GM06990 (cell line): Measurements from ENCODE around the gene RIMBP3B.
"Not testable (repeated sequence)": the region's sequence is repeated elsewhere in the genome, so short reads cannot be mapped to it uniquely, and the experiment has no call there.

Source experiments
- DNase-seq: peaks from one replicate; pipeline ENCODE4 v3.0.0-alpha.2; 2011; ENCODE audit not compliant: insufficient read length; ENCODE audit errors: extremely low read depth
- H3K27me3 ChIP-seq: replicated peaks from 2 replicates; pipeline ENCODE4 v1.6.0; 2011; ENCODE audit warnings: low read length; ENCODE audit not compliant: control insufficient read depth, insufficient read depth
- H3K36me3 ChIP-seq: 2 replicates; pipeline ENCODE4 v1.5.1; 2011; ENCODE audit warnings: low read length; ENCODE audit not compliant: control insufficient read depth, insufficient read depth
- H3K4me3 ChIP-seq: replicated peaks from 2 replicates; pipeline ENCODE4 v1.5.1; 2011; ENCODE audit warnings: low read depth, mild to moderate bottlenecking, control low read depth, low read length

The RIMBP3B gene

DNA sequence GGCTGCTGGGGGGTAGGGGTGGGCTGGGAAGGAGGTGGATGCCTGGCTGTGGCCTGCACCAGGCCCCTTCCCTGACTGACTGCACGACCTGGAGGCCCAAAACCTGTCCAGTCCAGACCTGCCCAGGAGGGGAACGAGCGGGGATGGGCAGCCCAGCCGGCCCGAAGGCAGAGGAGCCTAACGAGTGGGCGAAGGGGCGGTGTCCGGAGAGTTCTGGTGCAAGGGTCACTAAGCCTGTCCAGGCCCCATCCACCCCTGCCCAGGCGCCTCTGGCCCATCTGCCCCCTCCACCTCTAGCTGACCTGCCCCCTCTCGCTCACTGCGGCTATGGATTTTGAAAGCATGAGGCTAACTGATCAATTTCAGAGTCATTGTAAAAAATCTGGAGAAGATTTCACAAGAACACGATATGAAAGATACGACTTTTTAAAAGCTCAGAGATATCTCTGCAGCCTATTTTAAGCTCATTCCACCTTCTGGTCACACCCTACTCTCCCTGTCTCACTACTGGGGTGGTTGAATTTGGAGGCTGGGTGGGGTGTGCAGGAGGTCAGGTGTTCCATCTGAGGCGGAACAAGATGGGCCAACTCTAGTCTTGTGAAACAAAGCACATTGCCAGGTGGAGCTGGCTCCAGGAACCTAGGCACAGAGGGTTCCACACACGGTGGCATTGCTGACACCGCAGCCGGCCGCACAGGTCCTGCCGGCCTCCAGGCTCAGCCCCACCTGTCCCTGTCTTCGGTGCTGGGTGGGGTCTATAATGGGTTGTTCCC lies 17.8 kb downstream of the RIMBP3B start:
- not testable (repeated sequence) for H3K4me3 ChIP-seq, H3K36me3 ChIP-seq, H3K27me3 ChIP-seq, DNase-seq

DNA sequence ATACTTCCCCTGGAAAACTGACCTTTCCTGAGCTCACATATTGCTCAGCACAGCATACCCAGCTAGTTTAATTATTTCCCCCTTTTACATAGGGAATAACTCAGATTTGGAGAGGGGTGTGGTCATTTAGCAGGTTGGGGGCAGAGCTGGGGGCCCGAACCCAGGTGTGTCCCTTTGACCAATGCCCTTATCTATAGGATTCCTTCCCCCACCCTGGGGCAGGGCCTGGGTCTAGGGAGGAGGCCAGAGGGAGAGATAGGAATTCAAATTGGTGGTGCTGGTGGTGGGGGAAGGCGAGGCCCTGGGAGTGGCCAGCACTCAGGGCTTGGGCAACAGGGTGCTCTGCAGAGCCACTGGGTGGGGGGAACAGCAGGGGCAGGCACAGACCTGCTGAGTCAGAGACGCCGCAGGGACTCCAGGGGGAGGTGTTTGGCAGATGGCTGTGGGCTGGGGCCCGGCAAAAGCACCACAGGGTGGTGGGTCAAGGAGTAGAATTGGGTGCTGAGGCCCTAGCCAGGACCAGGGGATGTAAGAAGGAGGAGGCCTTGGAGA lies 19.3 kb downstream of the RIMBP3B start:
- not testable (repeated sequence) for H3K27me3 ChIP-seq, H3K36me3 ChIP-seq, DNase-seq, H3K4me3 ChIP-seq

DNA sequence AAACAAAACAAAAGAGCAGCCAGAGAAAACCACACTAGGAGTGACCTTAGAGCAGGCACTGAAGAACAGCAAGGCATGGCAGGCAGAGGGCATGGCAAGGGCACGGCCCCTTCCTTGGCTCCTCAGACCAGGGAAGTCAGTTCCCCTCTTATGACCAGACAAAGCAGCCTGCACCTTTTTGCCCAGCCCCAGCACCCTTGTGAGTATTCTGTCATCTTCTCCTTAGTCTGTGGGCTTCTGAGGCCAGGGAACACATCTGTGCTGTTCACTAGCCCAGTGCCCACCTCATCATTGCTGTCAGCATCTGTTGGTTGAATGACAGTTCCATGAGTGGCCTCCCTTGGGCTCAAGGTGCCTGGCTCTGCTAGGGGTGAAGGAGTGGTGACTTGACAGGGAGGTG lies 23.6 kb downstream of the RIMBP3B start:
- not testable (repeated sequence) for H3K4me3 ChIP-seq, H3K36me3 ChIP-seq, DNase-seq, H3K27me3 ChIP-seq

DNA sequence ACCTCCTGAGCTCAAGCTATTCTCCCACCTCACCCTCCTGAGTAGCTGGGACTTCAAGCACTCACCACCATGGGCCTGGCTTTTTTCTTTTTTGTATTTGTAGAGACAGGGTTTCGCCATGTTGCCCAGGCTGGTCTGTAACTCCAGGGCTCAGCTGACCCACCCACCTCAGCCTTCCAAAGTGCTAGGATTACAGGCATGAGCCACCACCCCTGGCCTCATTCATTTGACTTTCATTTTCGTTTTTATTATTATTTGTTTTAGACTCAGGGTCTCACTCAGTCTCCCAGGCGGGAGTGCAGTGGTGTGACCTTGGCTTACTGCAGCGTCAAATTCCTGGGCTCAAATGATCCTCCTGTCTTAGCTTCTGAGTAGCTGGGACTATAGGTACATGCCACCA lies 24.2 kb downstream of the RIMBP3B start:
- H3K4me3 ChIP-seq, H3K27me3 ChIP-seq, H3K36me3 ChIP-seq, DNase-seq: not testable (repeated sequence)

DNA sequence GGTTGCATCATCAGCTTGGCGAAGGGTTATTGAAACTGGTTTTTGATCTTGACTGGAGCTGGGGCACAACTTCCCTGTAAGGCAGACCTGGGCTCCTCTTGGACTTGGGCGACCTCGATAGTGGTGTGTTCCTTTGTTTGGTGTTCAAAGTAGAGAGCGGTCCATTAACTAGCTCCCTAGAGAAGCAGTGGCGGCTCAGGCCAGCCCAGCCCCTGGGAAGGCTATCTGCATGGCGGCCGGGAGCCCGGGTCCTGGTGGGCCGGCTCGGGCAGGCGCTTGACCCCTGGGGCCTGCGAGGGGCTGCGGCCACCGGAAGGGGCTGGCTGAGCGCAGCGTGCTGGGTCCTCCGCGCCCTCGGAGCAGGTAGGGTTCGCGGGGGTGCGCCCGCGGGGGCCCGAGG lies 32.8 kb downstream of the RIMBP3B start:
- not testable (repeated sequence) for H3K4me3 ChIP-seq, H3K27me3 ChIP-seq, H3K36me3 ChIP-seq, DNase-seq

DNA sequence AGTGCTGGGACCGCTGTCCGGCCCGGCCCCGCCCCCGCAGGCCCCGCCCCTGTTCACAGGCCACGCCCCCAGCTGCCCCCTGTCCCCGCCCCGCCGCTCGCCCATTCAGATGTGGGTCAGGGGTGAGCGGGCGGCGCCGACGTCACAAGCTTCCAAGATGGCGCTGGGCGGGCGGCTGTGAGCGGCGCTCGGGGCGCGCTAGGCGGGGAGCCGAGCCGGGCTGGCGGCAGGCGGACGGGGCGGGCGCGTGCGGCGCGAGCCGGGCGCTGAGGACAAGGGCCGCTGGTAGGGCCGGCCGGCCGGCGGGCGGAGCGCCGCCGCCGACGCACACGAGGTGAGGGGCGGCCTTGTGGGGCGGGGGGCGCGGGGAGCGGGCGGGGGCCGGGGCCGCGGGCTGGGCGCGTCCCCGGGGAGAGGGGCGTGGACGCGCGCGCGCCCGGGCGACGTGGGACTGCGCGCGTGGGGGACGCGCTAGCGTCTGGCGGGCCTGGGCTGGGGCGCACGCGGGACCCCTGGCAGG lies 33.7 kb downstream of the RIMBP3B start, which contains the start of gene HIC2:
HIC2 (plus strand) TSS at position 145 of the 520 bp plus-strand sequence. CDS start 25,461 bp downstream, outside the sequence.
- not testable (repeated sequence) for H3K36me3 ChIP-seq, DNase-seq, H3K27me3 ChIP-seq
- peak within 1 kb of the TSS; percentile 50 for H3K4me3 ChIP-seq

DNA sequence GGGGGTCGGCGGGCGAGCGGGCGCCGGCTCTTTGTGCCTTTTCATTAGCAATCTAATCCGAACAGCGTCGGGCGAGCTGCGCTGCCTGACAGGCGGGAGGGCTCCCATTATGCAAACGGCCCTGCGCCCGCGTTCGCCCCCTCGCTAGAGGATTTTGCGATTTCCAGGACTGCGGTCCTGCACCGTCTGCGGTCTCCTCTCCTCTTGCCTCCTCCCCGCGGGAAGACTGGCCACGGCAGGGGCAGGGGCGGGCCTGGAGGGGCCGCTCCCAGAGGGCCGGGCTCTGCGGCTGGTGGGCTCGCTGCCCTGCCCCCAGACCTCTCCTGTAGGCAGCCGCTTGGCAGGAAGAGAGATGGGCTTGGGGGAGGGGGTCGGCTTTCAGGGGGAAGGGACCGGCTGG lies 34.3 kb downstream of the RIMBP3B start:
- DNase-seq, H3K36me3 ChIP-seq, H3K27me3 ChIP-seq: not testable (repeated sequence)
- H3K4me3 ChIP-seq, result peak overlapping the region; percentile 50

DNA sequence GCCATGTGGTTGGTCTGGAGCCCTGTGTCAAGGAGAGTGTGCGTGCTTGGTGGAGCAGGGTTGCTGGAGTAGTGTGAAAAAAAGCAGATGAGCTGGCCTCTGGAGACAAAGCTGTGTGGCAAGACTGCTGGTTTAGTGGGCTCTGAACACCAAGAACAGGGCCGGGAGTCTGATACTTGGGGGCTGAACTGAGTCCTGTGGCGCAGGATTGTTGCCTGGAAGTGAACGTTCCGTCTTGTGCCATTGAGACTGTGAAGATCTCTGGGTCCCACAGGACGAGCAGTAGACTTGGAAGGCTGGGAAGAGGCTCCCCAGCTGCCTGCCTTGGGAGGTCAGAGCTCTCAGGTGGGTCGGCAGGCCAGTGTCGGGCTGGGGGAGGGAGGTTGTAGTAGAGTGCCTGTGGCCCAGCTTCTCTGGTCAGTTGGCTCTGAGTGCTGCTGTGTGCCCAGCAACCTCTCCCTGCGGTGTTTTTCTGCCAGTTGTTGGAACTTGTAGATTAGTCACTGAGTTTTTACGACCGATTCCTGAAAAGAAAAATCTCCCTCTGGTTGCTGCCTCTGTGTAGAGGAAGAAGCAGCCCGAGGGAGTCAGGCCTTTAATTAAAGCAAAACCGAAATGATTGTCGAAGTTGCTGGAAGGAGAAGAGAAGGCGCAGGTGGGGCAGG lies 35.6 kb downstream of the RIMBP3B start:
- DNase-seq, H3K36me3 ChIP-seq, H3K4me3 ChIP-seq, H3K27me3 ChIP-seq: not testable (repeated sequence)

DNA sequence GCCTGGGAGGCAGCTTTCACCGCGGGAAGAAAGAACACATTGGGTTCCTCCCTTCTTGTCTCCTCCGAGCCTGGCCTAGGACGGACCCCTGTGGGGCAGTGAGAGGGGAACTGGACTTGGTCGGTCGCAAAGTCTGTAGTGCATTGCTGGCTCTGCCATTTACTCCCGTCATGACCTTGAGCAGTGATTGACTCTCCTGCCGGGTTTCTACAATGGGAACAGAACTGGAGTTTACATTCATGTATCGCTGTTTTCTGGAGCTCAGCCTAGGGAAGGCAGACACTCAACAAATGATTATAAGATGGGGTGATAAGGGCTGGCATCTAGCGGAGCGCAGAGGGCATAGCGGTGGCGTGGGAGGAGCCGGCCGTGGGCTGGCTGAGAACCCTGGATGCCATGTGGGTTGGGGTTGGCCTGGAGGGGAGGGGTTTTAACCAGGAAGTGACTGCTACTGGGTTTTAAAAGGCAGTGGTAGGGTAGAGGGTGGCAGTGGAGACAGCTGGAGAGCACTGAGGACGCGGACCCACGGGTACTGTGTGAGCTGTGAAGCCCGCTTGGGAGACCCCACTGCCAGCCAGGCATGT lies 36.7 kb downstream of the RIMBP3B start:
- not testable (repeated sequence) for H3K36me3 ChIP-seq, H3K27me3 ChIP-seq, H3K4me3 ChIP-seq, DNase-seq

DNA sequence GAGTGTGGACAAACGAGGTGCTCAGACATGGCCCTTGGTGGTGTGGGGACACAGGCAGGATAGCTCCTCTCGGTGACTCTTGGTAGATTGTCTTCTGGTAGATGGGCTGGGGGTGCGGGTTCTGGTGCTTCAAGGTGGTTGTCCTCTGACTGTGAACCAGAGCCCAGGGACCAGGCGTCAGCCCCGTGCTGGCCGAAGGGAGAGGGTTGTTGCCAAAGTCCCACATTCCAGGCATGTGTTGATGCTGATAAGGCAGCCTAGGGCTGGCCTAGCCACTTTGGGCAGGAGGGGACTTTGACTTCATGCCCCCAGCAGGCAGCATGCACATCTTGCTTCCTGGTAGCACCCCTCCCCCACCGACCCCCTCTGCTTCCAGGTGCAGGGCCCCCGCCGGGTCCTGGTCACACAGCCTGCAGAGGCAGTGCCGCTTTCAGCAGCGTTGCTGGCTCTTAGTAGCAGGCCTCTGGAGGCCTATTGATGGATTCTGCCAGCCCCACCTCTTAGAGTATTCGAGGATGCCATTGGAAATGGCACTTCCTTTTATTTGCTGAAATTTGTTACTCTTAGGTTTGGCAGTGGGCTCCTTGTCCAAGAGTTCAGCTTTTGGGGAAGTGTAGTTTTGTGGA lies 40.6 kb downstream of the RIMBP3B start:
- not testable (repeated sequence) for DNase-seq, H3K27me3 ChIP-seq, H3K36me3 ChIP-seq, H3K4me3 ChIP-seq

DNA sequence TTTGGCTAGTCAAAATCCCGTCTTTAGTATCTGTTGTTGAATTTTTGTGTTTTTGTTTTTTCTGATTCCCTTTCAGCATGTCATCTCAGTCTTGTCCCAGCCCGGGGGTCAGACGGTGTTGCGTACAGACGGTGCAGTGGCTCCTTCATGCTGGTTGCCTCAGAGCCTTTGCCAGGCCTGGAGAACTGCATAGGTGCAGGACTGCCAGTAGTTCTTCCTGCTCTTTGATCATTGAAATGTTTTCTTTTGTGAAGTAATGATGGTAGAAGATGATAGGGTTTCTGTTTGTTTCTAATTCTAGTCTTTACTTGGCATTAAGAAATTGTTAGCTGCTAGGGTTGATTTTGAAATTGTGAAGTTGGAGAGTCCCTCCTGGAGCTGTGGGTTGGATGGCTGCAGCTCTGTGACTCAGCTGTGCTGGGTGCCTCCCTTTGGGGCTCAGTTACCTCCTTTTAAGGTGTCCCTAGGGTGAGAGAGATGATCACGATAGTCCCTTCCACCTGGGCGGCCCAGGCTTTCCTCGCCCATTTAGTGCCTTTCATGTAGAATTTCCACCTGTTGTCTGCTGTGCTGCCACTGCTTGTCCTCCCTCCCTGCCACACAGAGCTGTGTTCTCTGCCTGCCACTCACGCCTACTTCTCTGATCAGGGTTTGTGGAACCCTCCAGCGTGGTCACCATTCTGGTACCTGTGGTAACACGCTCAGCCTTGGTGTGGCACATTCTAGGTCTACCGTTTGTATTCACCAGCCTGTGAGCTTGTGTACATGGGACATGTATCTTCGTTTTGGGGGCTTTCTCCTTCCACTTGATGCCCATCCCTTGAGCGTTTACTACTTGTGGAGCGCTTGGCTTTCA lies 51.1 kb downstream of the RIMBP3B start:
- not testable (repeated sequence) for H3K4me3 ChIP-seq, H3K36me3 ChIP-seq, DNase-seq, H3K27me3 ChIP-seq

DNA sequence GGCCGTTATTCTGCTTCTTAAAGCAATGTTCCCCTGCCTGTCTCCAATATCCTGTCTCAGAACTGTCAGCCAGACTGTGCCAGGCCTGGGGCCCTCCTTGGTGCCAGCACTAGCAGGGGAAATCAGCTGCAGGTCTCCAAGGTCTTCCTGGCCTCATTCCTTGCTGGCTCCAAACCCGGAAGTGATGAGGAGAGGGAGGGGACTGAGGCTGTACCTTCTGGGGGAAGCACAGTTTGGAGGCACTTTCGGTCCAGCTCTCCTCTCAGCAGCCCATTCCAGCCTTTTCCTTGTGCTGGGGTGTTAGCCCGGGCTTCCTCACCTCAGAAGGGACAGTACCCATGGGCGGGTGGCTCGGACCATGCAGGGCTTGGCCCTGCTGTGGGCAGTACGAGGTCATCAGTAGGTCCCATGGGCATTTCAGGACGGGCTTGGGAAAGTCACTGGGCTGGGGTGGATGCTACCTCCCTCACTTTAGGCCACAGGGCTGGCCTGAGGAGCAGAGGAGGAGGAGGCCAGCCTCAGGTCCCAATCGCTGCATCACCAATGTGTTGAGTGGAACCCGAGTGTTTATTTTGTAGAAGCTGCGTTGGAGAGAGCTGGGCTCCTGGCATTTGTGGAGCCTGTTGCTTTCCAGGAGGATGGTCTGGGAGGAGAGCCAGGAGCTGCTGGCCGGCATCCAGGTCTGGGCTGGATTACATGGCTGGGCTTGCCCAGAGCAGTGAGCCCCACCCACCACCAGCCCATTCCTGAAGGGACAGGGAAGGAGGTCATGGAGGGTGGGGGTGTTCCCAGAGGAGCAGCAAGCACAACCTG lies 52.7 kb downstream of the RIMBP3B start:
- DNase-seq, H3K36me3 ChIP-seq, H3K4me3 ChIP-seq, H3K27me3 ChIP-seq: not testable (repeated sequence)
